Glutamatergic neuron (in vitro differentiated cells): ENCODE results near the gene MMP10. TPM values are rescaled to one million over a fixed set of nuclear protein-coding genes. Genes with fewer than 3 reads are reported as not detected.

Experiments used
- DNase-seq: peaks from one replicate; pipeline ENCODE4 v3.0.0; 2022
- H3K27ac Mint-ChIP-seq: one replicate; pipeline ENCODE4 v1.8.0; 2020; ENCODE audit warnings: mild to moderate bottlenecking, mixed read lengths, inconsistent platforms; ENCODE audit not compliant: unreplicated experiment
- H3K27me3 Mint-ChIP-seq: one replicate; pipeline ENCODE4 v1.8.0; 2020; ENCODE audit warnings: mild to moderate bottlenecking, moderate library complexity, mixed read lengths, inconsistent platforms; ENCODE audit not compliant: unreplicated experiment
- H3K36me3 Mint-ChIP-seq: one replicate; pipeline ENCODE4 v1.8.0; 2020; ENCODE audit warnings: mild to moderate bottlenecking, mixed read lengths, inconsistent platforms; ENCODE audit not compliant: unreplicated experiment
- H3K4me1 Mint-ChIP-seq: one replicate; pipeline ENCODE4 v1.8.0; 2020; ENCODE audit warnings: mild to moderate bottlenecking, low read depth, mixed read lengths, inconsistent platforms; ENCODE audit not compliant: unreplicated experiment
- H3K4me3 Mint-ChIP-seq: one replicate; pipeline ENCODE4 v1.8.0; 2020; ENCODE audit warnings: mild to moderate bottlenecking, mixed read lengths, inconsistent platforms; ENCODE audit not compliant: unreplicated experiment
- H3K9me3 Mint-ChIP-seq: one replicate; pipeline ENCODE4 v1.8.0; 2020; ENCODE audit warnings: mild to moderate bottlenecking, moderate library complexity, mixed read lengths, inconsistent platforms; ENCODE audit not compliant: unreplicated experiment
- CTCF ChIP-seq: fragments of 200-600 bp; sonication (generic); IDR thresholded peaks from one replicate; pipeline ENCODE4 v1.5.0; 2021; ENCODE audit not compliant: partially characterized antibody, unreplicated experiment
- total RNA-seq: library from RNA; stranded (reverse); fragmentation: NEBNext Ultra II Directional; extraction: Animal tissue kit (Norgen Biotek cat#: 25700); gene quantifications from one replicate; pipeline ENCODE4 v1.2.1, GENCODE V29; 2021; ENCODE audit not compliant: unreplicated experiment

The MMP10 gene
- total RNA-seq, 1 donor from 2014 or later: not detected

GRCh38 chr11:102793677-102794290 is 13.4 kb upstream of the MMP10 start:
- Mint-ChIP-seq H3K36me3 (no peaks in the 10 kb centered on the region), H3K27me3 (no peaks in the 10 kb centered on the region), H3K27ac (no peak overlapping the region), H3K9me3 (no peaks in the 10 kb centered on the region), H3K4me3 (no peak overlapping the region), H3K4me1 (peaks cover 4% of the 10 kb centered on the region)
- DNase-seq: no peak
- TF ChIP-seq CTCF: no peak

GRCh38 chr11:102792604-102793003 is 12.2 kb upstream of the MMP10 start:
- TF ChIP-seq CTCF: no peak
- H3K27ac Mint-ChIP-seq: peak overlapping the region; percentile 6
- no peaks in the 10 kb centered on the region for H3K9me3 Mint-ChIP-seq
- peaks cover 4% of the 10 kb centered on the region for H3K4me1 Mint-ChIP-seq
- DNase-seq: no peak
- H3K36me3 Mint-ChIP-seq: no peaks in the 10 kb centered on the region
- H3K27me3 Mint-ChIP-seq: no peaks in the 10 kb centered on the region
- no peak overlapping the region for H3K4me3 Mint-ChIP-seq

GRCh38 chr11:102791271-102792036 is 11.0 kb upstream of the MMP10 start:
- Mint-ChIP-seq H3K9me3 (no peaks in the 10 kb centered on the region), H3K4me3 (no peak overlapping the region), H3K27ac (no peak overlapping the region), H3K4me1 (peaks cover 4% of the 10 kb centered on the region), H3K27me3 (no peaks in the 10 kb centered on the region), H3K36me3 (no peaks in the 10 kb centered on the region)
- TF ChIP-seq CTCF: no peak
- no peak for DNase-seq

- no peak overlapping the region for H3K4me3 Mint-ChIP-seq
- H3K36me3 Mint-ChIP-seq: no peaks in the 10 kb centered on the region
- no peaks in the 10 kb centered on the region for H3K9me3 Mint-ChIP-seq
- TF ChIP-seq CTCF: no peak
- no peak overlapping the region for H3K27ac Mint-ChIP-seq
- H3K27me3 Mint-ChIP-seq: no peaks in the 10 kb centered on the region
- DNase-seq: no peak
- H3K4me1 Mint-ChIP-seq: peaks cover 4% of the 10 kb centered on the region
Measured at GRCh38 chr11:102788334-102788995, 8.0 kb upstream of the MMP10 start.

- no peak for TF ChIP-seq CTCF
Measured at GRCh38 chr11:102784380-102784779, 4.0 kb upstream of the MMP10 start.

More at GRCh38 chr11:102784380-102784779, 4.0 kb upstream of the MMP10 start:
- H3K27me3 Mint-ChIP-seq: no peaks in the 10 kb centered on the region
- no peak overlapping the region for H3K4me3 Mint-ChIP-seq
- H3K9me3 Mint-ChIP-seq: no peaks in the 10 kb centered on the region
- no peak overlapping the region for H3K27ac Mint-ChIP-seq
- DNase-seq: no peak
- no peaks in the 10 kb centered on the region for H3K4me1 Mint-ChIP-seq
- H3K36me3 Mint-ChIP-seq: no peaks in the 10 kb centered on the region
